Skeletal muscle tissue (tissue), 4 donors: ENCODE measurements around the gene NSL1. TPM values are rescaled to one million over a fixed set of nuclear protein-coding genes. Genes with fewer than 3 reads are reported as not detected.
"Not testable (repeated sequence)": the region's sequence is repeated elsewhere in the genome, so short reads cannot be mapped to it uniquely, and the experiment has no call there.

Experiments
- H3K27ac ChIP-seq: one replicate; pipeline ENCODE4 v1.7.0; 2013; ENCODE audit warnings: mild to moderate bottlenecking, low read depth, low read length, inconsistent platforms
- H3K27me3 ChIP-seq, 3 donors: one replicate each; pipeline ENCODE4 v1.7.0; 2013; ENCODE audit warnings: low read length in 3 of 3; ENCODE audit not compliant: control insufficient read depth in 3 of 3, insufficient read depth in 3 of 3
- H3K36me3 ChIP-seq, 3 donors: one replicate each; pipeline ENCODE4 v1.7.0; 2013; ENCODE audit warnings: low read length in 3 of 3; ENCODE audit not compliant: control insufficient read depth in 3 of 3, insufficient read depth in 3 of 3
- H3K4me1 ChIP-seq, 3 donors: one replicate each; pipeline ENCODE4 v1.7.0; 2013; ENCODE audit warnings: low read length in 3 of 3, mild to moderate bottlenecking in 3 of 3; ENCODE audit not compliant: control insufficient read depth in 3 of 3, insufficient read depth in 3 of 3
- H3K4me3 ChIP-seq, 3 donors: one replicate each; pipeline ENCODE4 v1.7.0; 2013; ENCODE audit warnings: low read length in 3 of 3
- H3K9ac ChIP-seq, 3 donors: one replicate each; pipeline ENCODE4 v1.7.0; 2013; ENCODE audit warnings: low read length in 3 of 3, mild to moderate bottlenecking in 3 of 3, moderate library complexity in 2 of 3, low read depth in 1 of 3
- H3K9me3 ChIP-seq, 3 donors: one replicate each; pipeline ENCODE4 v1.7.0; 2013; ENCODE audit warnings: low read length in 3 of 3; ENCODE audit not compliant: control insufficient read depth in 3 of 3
- total RNA-seq: library from RNA; depleted of rRNA; stranded (reverse); fragments of >200 nt; gene quantifications from one replicate; pipeline ENCODE4 v1.2.3, GENCODE V29; 2014
- donor health status: Osteomylitis.

The NSL1 gene
- total RNA-seq, 1 donor from 2014 or later: 27.7 TPM

DNA sequence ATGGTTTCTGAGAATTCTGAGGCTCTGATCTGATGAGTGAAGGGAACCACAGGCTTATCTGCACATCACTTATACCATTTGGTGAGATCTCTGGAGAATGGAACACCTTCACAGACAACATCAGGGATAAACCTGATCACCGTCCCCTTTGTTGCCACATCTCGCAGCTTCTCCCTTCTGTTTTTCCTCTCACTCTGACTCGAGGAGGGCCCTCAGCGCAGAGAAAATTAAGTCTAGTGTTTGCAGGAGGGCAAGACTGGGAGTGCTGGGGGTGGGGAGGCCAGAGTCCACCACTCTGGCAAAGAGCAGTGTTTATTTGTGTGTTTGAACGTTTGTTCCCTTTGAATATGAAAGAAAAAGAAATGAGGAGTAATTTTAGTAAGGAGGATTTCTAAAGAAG, 63.0 kb downstream of the NSL1 start:
- Histone ChIP-seq H3K9ac (no peak overlapping the region), H3K4me3 (no peak overlapping the region), H3K36me3 (no peaks in the 10 kb centered on the region), H3K27ac (no peak overlapping the region), H3K4me1 (no peaks in the 10 kb centered on the region), H3K27me3 (no peaks in the 10 kb centered on the region), H3K9me3 (no peaks in the 10 kb centered on the region)

DNA sequence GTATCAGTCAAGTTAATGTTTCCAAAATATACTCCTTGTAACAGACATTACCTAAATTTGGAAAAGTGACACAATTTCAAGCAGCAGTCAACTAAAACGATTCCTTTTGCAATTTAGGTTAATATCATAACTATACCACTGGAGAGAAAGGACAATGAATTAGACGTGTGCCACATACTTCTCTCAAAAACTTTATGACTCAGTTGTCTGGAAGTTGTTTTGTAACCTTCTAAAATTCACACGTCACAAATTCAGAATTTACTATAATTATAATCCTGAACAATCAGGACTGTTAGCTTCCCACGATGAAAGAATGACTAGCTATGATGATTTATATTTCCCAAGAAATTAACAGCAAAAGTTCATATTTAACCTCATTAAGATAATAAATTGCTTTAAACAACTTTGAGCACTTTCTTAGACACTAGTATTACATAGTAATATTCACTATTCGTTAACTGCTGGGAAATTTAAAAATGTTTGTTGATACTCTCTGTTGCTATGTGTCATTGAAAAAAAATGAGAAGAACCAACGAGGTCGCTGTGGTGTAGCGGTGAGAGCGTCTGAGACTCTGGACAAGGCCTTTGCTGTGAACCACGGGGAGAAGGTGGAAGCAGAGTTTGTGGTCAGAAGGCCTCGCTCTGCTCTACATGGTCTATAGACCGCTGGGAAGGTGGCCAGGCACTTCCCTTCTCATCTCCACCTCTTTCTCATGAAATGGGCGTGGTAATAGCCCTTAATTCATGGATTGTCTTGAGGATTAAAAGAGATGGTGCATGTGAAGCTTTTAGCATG, 64.0 kb downstream of the NSL1 start:
- H3K9ac ChIP-seq: no peak overlapping the region

DNA sequence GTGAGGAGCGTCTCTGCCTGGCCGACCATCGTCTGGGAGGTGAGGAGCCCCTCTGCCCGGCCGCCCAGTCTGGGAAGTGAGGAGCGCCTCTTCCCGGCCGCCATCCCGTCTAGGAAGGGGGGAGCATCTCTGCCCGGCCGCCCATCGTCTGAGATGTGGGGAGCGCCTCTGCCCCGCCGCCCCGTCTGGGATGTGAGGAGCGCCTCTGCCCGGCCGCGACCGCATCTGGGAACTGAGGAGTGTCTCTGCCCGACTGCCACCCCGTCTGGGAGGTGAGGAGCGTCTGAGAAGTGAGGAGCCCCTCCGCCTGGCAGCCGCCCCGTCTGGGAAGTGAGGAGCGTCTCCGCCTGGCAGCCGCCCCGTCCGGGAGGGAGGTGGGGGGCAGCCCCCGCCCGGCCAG, 66.9 kb downstream of the NSL1 start:
- H3K27ac ChIP-seq, H3K9me3 ChIP-seq, H3K4me1 ChIP-seq, H3K9ac ChIP-seq, H3K27me3 ChIP-seq, H3K36me3 ChIP-seq, H3K4me3 ChIP-seq: not testable (repeated sequence)

More for the DNA sequence above, 64.0 kb downstream of the NSL1 start:
- H3K27me3 ChIP-seq: no peaks in the 10 kb centered on the region
- no peaks in the 10 kb centered on the region for H3K4me1 ChIP-seq
- H3K27ac ChIP-seq: no peak overlapping the region
- H3K4me3 ChIP-seq: no peak overlapping the region
- no peaks in the 10 kb centered on the region for H3K36me3 ChIP-seq
- H3K9me3 ChIP-seq: no peaks in the 10 kb centered on the region

DNA sequence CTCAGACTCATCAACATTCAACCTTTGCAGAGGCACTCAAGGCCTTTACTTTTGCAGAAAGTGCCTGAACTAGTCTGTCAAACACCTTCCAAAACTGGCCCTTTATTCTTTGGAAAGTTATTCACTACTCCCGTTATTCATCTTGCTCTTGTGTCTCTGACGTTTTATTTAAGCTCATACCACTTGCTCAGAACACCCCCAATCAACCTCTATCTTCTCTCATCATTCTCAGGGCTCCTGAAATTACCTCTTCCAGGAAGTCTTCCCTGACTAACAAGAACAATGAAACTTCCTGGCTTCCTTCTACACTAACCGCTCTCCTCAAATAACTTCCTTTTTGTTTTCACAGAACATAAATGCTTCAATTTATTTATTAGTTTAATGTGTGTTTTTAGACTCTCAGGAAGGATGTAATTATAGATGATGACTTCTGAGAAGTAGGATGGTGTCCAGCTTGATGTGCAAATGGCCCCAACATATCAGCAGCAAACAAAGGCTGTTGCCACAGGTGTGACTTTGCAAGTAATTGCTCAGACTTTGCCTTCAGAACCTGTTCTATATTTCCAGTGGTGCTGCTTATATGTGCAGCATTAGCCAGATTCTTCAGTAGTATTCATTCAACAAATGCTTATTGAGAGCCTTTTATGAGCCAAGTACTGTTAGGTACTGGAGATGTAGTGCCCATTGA, 69.2 kb downstream of the NSL1 start:
- Histone ChIP-seq H3K36me3 (no peaks in the 10 kb centered on the region), H3K9me3 (no peaks in the 10 kb centered on the region), H3K9ac (no peak overlapping the region), H3K27me3 (no peaks in the 10 kb centered on the region), H3K4me3 (no peak overlapping the region), H3K4me1 (no peaks in the 10 kb centered on the region), H3K27ac (no peak overlapping the region)

DNA sequence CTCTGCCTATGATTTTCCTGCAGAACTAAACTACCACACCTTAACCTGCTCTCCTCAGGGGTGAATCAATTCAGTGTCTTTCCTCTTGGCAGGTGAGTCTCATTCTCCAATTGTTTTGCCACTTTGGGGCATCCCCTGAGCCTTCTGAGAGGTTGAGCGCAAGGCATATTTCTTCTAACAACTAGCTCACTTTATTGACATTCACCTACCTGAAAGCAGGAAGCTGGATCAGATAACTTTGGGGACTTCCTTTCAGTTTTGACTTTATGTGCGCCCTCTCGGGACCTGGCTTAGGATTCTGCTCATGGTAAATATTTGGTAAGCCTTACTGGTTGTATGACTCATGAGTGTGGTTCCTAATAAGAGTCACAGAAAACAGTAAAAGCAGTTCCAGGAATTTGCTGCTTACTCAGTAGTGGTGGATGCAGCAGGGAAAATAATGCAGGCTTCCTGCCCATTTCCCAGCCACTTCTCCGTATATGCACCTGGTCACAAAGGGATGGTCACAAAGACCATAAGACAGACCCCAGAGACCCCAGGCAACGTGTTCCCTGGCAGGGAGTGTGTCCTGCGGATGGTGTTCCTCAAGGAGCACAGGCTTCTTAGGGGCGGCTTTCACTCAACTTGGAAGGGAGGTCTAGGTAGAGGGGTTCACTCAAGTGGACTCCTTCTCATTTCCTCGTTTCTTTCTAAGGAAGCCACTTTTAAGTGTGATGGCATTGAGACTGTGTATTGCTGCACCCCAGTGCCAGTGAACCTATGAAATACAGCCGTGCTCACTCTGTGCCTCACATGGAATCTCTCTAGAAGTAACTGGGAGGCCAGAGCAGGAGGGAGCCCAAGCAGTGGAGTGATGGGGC, 70.0 kb downstream of the NSL1 start:
- no peak overlapping the region for H3K27ac ChIP-seq
- no peaks in the 10 kb centered on the region for H3K9me3 ChIP-seq
- no peaks in the 10 kb centered on the region for H3K36me3 ChIP-seq
- no peaks in the 10 kb centered on the region for H3K27me3 ChIP-seq
- H3K4me1 ChIP-seq: no peaks in the 10 kb centered on the region
- H3K9ac ChIP-seq: no peak overlapping the region
- no peak overlapping the region for H3K4me3 ChIP-seq

DNA sequence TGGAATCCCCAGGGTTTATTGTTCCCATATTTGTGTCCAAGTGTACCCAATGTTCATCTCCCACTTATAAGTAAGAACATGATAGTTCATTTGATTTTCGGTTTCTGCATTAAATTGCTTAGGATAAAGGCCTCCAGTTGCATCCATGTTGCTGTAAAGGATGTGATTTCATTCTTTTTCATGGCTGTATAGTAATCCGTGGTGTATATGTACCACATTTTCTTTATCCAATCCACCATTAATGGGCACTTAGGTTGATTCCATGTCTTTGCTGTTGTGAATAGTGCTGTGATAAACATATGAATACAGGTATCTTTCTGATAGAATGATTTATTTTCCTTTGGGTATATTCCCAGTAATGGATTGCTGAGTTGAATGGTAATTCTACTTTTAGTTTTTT, 71.9 kb downstream of the NSL1 start:
- no peak overlapping the region for H3K4me3 ChIP-seq
- no peaks in the 10 kb centered on the region for H3K4me1 ChIP-seq
- H3K27me3 ChIP-seq: no peaks in the 10 kb centered on the region
- no peaks in the 10 kb centered on the region for H3K9me3 ChIP-seq
- no peak overlapping the region for H3K9ac ChIP-seq
- no peaks in the 10 kb centered on the region for H3K36me3 ChIP-seq
- no peak overlapping the region for H3K27ac ChIP-seq

DNA sequence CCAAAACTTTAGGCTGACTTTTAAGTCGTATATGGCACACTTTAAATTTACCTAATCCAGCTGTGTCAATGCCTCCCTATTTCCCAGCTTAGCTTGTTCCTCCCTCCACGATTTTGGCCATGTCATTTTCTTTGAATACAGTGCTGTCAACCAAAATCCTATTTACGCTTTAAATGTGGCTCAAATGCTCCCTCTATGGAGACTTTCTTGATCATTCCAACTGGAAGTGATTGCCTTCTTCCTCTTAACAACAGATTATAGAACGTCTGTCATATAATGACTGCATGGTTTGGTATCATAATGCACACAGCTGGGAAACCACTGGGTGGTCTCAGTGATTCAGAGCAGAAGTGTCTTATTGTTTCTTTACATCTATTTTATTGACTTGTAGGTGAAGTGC, 73.1 kb downstream of the NSL1 start:
- Histone ChIP-seq H3K9ac (no peak overlapping the region), H3K4me1 (no peaks in the 10 kb centered on the region), H3K36me3 (no peaks in the 10 kb centered on the region)

DNA sequence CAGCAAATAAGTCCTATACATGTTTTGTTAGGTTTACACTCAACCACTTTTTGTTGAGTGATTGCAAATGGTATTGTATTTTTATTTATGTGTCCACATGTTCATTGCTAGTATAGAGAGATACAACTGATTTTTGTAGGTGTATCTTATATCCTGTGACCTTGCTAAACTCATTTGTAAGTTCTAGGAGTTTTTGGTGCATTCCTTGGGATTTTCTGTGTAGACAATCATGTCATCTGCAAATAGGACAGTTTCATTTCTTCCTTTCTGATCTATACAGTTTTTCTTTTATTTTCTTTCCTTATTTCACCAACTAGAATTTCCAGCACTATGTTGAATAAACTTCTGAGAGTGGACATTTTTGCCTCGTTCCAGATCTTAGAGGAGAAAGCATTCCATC, 75.4 kb downstream of the NSL1 start:
- H3K9ac ChIP-seq: no peak overlapping the region
- H3K27me3 ChIP-seq: no peaks in the 10 kb centered on the region
- no peaks in the 10 kb centered on the region for H3K9me3 ChIP-seq
- no peak overlapping the region for H3K27ac ChIP-seq
- H3K4me1 ChIP-seq: no peaks in the 10 kb centered on the region
- H3K4me3 ChIP-seq: no peak overlapping the region
- H3K36me3 ChIP-seq: no peaks in the 10 kb centered on the region

More for the DNA sequence above, 73.1 kb downstream of the NSL1 start:
- Histone ChIP-seq H3K4me3 (no peak overlapping the region), H3K27me3 (no peaks in the 10 kb centered on the region), H3K9me3 (no peaks in the 10 kb centered on the region), H3K27ac (no peak overlapping the region)

DNA sequence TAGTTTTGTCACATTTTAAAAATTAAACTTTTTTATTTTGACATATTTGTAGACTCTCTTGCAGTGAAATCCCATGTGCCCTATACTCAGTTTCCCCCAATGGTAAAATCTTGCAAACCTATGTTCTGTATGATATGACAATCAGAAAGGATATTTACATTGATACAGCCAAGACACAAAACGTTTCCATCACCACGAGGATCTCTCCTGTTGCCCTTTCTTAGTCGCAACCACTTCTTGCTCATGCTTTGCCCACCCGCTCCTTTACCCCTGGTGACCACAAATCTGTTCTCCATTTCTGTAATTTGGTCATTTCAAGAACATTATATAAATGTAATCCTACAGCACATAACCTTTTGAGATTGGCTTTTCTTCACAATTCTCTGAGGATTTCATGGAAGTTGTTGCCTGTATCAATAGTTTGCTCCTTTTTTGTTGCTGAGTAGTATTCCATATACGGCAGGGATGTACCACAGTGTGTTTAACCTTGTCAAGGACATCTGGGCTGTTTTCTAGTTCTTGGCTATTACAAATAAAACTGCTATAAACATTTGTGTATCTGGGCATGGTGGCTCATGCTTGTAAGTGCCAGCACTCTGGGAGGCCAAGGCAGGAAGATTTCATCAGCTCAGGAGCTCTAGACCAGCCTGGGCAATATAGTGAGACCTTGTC, 78.0 kb downstream of the NSL1 start:
- no peaks in the 10 kb centered on the region for H3K4me1 ChIP-seq
- no peaks in the 10 kb centered on the region for H3K27me3 ChIP-seq
- no peaks in the 10 kb centered on the region for H3K9me3 ChIP-seq
- no peaks in the 10 kb centered on the region for H3K36me3 ChIP-seq
- H3K4me3 ChIP-seq: no peak overlapping the region
- no peak overlapping the region for H3K27ac ChIP-seq
- no peak overlapping the region for H3K9ac ChIP-seq
